GM18861 (cell line): Measurements from ENCODE around the gene HSPA8.
A peak's percentile ranks its signal among the peaks of the same experiment; 100 is the strongest.

ENCODE experiments used
- ATAC-seq: cut with Tn5 transposase; IDR thresholded peaks from one replicate; pipeline ENCODE4 v1.9.1; 2021; ENCODE audit not compliant: unreplicated experiment

Gene HSPA8

GRCh38 chr11:123051146-123051545, 10.8 kb downstream of the HSPA8 start:
- ATAC-seq, result no peak

DNA sequence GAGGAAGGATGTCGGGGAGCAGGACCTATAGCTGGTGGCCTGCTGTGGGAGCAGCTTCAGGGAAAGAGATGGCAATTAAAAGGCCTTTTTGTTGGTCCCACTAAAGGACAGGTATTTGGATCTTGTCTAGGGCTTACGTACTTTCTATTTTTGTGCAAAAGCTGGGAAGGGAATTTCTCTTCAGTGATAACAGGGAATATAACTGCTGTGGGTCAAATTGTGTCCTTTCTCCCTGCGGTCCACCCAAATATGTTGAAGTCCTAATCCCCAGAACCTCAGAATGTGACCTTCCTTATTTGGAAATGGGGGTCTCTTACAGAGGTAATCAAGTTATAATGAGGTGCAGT, 14.0 kb downstream of the HSPA8 start:
- no peak for ATAC-seq

- no peak for ATAC-seq
These were observed 14.5 kb downstream of the HSPA8 start for GRCh38 chr11:123047266-123047946.

- ATAC-seq, result no peak
These were observed 15.3 kb downstream of the HSPA8 start for GRCh38 chr11:123046473-123047259.

DNA sequence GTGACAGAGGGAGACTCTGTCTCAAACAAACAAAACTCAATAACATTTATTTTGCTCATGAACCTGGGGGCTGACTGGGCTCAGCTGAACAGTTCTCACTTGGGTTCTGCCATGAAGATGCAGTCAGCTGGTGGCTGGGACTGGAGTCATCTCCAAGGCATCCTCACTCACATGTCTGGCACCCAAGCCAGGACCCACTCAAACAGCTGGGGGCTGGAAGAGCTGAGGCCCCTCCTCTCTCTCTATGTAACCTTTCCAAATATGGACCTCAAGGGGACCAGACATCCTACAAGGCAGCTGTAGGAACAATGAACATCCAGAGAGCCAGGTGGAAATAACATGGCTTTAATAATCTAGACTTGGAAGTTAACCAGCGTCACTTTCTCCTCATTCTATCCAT, 16.8 kb downstream of the HSPA8 start:
- ATAC-seq, result no peak

- ATAC-seq, result no peak
These were observed 20.8 kb downstream of the HSPA8 start for GRCh38 chr11:123041185-123041584.

DNA sequence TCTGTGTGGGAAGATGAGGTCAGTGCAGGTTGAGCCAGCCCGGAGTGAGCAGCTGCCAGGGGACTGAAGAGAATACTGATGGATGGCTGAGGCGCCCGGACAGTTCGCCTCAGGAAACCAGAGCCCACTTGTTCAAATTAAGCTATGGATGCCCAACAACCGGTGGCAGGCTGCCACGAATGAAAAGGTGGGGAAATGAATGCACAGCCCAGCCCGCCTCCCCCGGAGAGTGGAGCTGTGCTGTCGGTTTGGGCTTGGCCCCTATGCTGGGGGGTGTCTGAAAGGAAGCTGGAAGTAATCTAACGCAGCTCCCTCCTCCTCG, 21.9 kb downstream of the HSPA8 start:
- ATAC-seq, result no peak

DNA sequence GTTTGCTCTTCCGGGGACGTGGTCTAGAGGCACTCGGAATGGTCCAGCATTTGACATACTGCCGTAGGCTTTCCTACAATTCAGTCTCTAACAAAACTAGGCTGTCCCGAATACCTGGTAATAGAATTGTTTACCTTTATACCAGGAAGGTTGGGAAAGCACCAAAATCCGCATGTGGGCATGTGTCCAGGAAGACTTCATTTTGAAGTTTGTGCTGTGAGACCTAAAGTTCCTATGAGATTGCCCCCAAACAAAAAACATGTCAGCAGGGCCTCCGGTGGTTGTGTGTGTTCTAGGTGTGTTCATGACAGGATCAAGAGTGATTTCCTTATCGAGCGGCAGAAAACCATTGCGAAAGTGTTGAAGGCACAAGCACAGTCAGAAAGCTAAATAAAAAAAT, 26.1 kb downstream of the HSPA8 start:
- no peak for ATAC-seq

- no peak for ATAC-seq
These were observed 27.3 kb downstream of the HSPA8 start for GRCh38 chr11:123034597-123034996.

DNA sequence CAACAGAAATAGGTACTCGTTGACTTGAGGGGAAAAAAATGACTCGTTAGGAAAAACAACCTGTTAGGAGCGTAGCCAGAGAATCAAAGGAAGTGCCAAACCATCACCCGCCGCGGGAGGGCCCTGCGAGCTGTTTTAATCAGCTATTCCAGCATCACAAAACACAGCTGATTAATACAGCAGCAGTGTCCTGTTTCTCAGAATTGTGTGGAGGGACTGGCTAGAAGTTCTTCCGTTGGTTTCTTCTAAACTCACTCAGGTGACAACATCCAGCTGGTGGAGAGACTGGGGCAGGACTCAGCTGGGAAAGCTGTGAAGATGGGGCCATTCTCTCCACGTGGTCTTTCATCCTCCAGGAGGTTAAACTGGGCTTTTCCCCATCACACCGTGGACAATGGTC, 28.0 kb downstream of the HSPA8 start:
- no peak for ATAC-seq

DNA sequence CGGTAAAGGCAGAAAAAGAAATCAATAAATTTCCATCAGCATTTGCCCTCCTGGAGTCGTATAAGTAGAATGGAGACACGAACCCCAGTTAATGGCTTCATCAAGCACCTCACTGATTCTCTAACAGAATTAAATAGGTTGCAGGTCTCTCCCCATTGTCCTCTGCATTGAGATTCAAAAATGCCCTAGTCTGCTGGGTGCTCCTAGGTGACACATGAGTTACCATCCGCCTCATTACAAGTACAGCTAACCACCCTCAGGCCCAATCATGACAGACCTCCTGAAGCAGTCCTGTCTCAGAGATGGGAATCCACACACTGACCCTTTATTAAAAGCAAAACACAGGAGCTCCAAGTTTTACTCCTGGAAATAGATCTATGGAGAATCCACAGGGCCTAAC, 31.4 kb downstream of the HSPA8 start:
- no peak for ATAC-seq

DNA sequence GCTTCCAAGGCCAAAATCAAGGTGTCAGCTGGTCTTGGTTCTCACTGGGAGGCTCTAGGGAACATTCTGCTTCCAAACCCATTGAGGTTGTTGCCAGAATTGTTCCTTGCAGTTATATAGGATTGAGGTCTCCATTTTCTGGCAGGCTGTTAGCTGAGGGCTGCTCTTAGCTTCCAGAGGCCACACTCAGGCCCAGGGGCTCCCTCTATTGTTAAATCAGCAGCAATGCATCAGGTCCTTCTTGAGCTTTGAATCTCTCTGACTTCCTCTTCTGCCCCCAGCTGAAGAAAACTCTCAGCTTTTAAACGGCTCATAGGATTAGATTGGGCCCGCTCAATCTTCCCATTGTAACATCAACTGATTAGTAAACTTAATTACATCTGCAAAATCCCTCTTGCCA, 41.0 kb downstream of the HSPA8 start:
- ATAC-seq, result peak; percentile 68

GRCh38 chr11:123018702-123019101, 43.2 kb downstream of the HSPA8 start:
- ATAC-seq, result no peak

DNA sequence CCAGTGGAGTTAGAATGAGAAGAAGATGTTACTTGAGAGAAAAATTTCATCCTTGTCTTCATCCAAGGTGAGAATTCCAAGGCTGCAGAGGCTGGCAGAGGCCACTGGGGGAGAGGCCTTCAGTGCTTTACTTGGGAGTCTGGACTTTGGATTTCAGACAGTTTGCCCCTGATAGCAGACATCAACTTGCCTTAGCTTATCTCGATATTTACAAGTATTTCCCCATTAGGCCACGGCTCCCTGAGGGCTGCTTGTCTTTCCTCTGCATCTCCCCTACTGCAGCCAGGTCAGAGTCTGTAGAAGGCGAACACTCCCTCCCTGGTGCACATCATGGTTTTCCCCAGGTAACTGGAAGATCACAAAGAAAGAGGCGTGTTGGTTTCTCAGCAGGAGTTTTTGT, 50.4 kb downstream of the HSPA8 start:
- ATAC-seq, result no peak
